Thoracic aorta (tissue), 2 donors: ENCODE measurements around the gene CRY2. TPM values are rescaled to one million over a fixed set of nuclear protein-coding genes. Genes with fewer than 3 reads are reported as not detected.

Source experiments
- ATAC-seq: fragments of 150-250 bp; one replicate; pipeline ENCODE4 v1.8.0; 2017; ENCODE audit warnings: low read depth; ENCODE audit not compliant: insufficient number of reproducible peaks, low FRiP score
- DNase-seq: peaks from one replicate; pipeline ENCODE4 v3.0.0-alpha.2; 2020; ENCODE audit warnings: low spot score
- H3K27ac ChIP-seq, 2 donors: fragments of 200-600 bp; sonication (generic); 1 replicate in 1 of 2; 2 replicates in 1 of 2; pipeline ENCODE4 v1.5.1; 2016; ENCODE audit warnings: mild to moderate bottlenecking in 2 of 2, moderate library complexity in 2 of 2
- H3K27me3 ChIP-seq: fragments of 200-600 bp; sonication (generic); replicated peaks from 2 replicates; pipeline ENCODE4 v1.6.0; 2016; ENCODE audit warnings: mild to moderate bottlenecking; ENCODE audit not compliant: insufficient read depth
- H3K36me3 ChIP-seq: fragments of 200-600 bp; sonication (generic); one replicate; pipeline ENCODE4 v1.5.1; 2016
- H3K4me1 ChIP-seq, 2 donors: fragments of 200-600 bp; sonication (generic); 1 replicate in 1 of 2; 2 replicates in 1 of 2; pipeline versions ENCODE4 v1.5.1 to v1.6.0; 2016; ENCODE audit warnings: low read depth in 2 of 2, mild to moderate bottlenecking in 1 of 2; ENCODE audit not compliant: control insufficient read depth in 1 of 2
- H3K4me3 ChIP-seq: fragments of 200-600 bp; sonication (generic); 2 replicates; pipeline ENCODE4 v1.5.1; 2016; ENCODE audit warnings: mild to moderate bottlenecking
- H3K9me3 ChIP-seq: fragments of 200-600 bp; sonication (generic); 2 replicates; pipeline ENCODE4 v1.5.1; 2016
- CTCF ChIP-seq: fragments of 200-600 bp; sonication (generic); IDR thresholded peaks from one replicate; pipeline ENCODE4 v1.5.1; 2019; ENCODE audit warnings: antibody characterized with exemption
- total RNA-seq, 2 donors: library from RNA; depleted of rRNA; stranded (reverse); fragments of >200 nt; gene quantifications; one replicate each; pipeline versions ENCODE4 v1.1.0 to v1.2.3, GENCODE V29; 2016

CRY2 gene
- total RNA-seq, 2 donors from 2014 or later = 41.2 to 54.4 TPM

- Histone ChIP-seq H3K27ac (no peak overlapping the region), H3K9me3 (no peaks in the 10 kb centered on the region), H3K4me3 (no peak overlapping the region), H3K36me3 (no peaks in the 10 kb centered on the region), H3K27me3 (no peaks in the 10 kb centered on the region), H3K4me1 (no peaks in the 10 kb centered on the region)
- TF ChIP-seq CTCF = no peak
- no peak for DNase-seq
- ATAC-seq = no peak
Observed at GRCh38 chr11:45892856-45893255, 45.6 kb downstream of the CRY2 start.

- TF ChIP-seq CTCF = no peak
- Histone ChIP-seq H3K36me3 (no peaks in the 10 kb centered on the region), H3K27me3 (no peaks in the 10 kb centered on the region), H3K4me3 (no peak overlapping the region), H3K27ac (no peak overlapping the region), H3K4me1 (peaks cover 6 to 9% of the 10 kb centered on the region in 2 donors), H3K9me3 (no peaks in the 10 kb centered on the region)
- ATAC-seq (no peak), DNase-seq (no peak)
Observed at GRCh38 chr11:45894555-45895247, 47.4 kb downstream of the CRY2 start.

- no peak for TF ChIP-seq CTCF
Observed at GRCh38 chr11:45895553-45896259, 48.4 kb downstream of the CRY2 start.

GRCh38 chr11:45896422-45896984 is 49.2 kb downstream of the CRY2 start:
- ATAC-seq = no peak
- H3K27me3 ChIP-seq = no peaks in the 10 kb centered on the region
- no peak for TF ChIP-seq CTCF
- no peaks in the 10 kb centered on the region for H3K36me3 ChIP-seq
- no peak overlapping the region for H3K4me3 ChIP-seq
- DNase-seq = no peak
- H3K9me3 ChIP-seq = no peaks in the 10 kb centered on the region
- peaks cover 10 to 21% of the 10 kb centered on the region in 2 donors for H3K4me1 ChIP-seq
- H3K27ac ChIP-seq = no peak overlapping the region

More at GRCh38 chr11:45895553-45896259, 48.4 kb downstream of the CRY2 start:
- Histone ChIP-seq H3K4me3 (no peak overlapping the region), H3K27me3 (no peaks in the 10 kb centered on the region), H3K9me3 (no peaks in the 10 kb centered on the region), H3K4me1 (peaks cover 10 to 13% of the 10 kb centered on the region in 2 donors), H3K36me3 (no peaks in the 10 kb centered on the region), H3K27ac (no peak overlapping the region)
- DNase-seq (no peak), ATAC-seq (no peak)

- no peak for TF ChIP-seq CTCF
- H3K27me3 ChIP-seq = no peaks in the 10 kb centered on the region
- ATAC-seq = no peak
- H3K4me3 ChIP-seq = no peak overlapping the region
- no peak for DNase-seq
- no peak overlapping the region for H3K27ac ChIP-seq
- no peaks in the 10 kb centered on the region for H3K36me3 ChIP-seq
- no peaks in the 10 kb centered on the region for H3K9me3 ChIP-seq
- peaks cover 10 to 22% of the 10 kb centered on the region in 2 donors for H3K4me1 ChIP-seq
Observed at GRCh38 chr11:45897556-45897955, 50.3 kb downstream of the CRY2 start.
